ENCODE results near the gene ZNF225. TPM values are rescaled to one million over a fixed set of nuclear protein-coding genes. Genes with fewer than 3 reads are reported as not detected.

Gene ZNF225
- total and polyA plus RNA-seq, 9 of the 15 experiments (the other 6 are each of a cell fraction or from before 2014, with no cell fraction given) = 1.4 to 4.2 (median 2.2) TPM

DNA sequence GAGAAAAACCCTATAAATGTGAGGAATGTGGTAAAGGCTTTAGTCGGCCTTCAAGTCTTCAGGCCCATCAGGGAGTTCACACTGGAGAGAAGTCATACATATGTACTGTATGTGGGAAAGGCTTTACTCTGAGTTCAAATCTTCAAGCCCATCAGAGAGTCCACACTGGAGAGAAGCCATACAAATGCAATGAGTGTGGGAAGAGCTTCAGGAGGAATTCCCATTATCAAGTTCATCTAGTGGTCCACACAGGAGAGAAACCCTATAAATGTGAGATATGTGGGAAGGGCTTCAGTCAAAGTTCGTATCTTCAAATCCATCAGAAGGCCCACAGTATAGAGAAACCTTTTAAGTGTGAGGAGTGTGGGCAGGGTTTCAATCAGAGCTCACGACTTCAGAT, 63.4 kb downstream of the ZNF225 start:
- ChIA-PET CTCF (ENCODE audit: low intra/inter-chr PET ratio) (no interaction called here), POLR2A (interaction anchor here (1.7 kb wide), 1 partner anchor 12 kb away, joined by 7 read pairs; the partner anchor contains the start of gene ZNF226)
- Histone ChIP-seq H3K79me2 (ENCODE audit: control insufficient read depth, insufficient read depth, low read length) (no peaks in the 10 kb centered on the region), H3K9me1 (ENCODE audit: control insufficient read depth, insufficient read depth, low read length) (no peaks in the 10 kb centered on the region), H3K36me3 (ENCODE audit: control insufficient read depth, insufficient read depth, low read length) (peaks cover 40% of the 10 kb centered on the region; the same call in 2 of the 3 replicates), H4K20me1 (replicated peaks; ENCODE audit: control insufficient read depth, insufficient read depth, low read length) (no peaks in the 10 kb centered on the region), H3K27ac (ENCODE audit: extremely low read depth, low read depth, low read length) (no peak overlapping the region), H3K27me3 (ENCODE audit: control insufficient read depth in 2 of 2, insufficient read depth in 2 of 2, low read length in 2 of 2) (no peaks in the 10 kb centered on the region), H2AFZ (ENCODE audit: low read depth, low read length) (no peak overlapping the region), H3K4me1 (replicated peaks in 1 of 2; ENCODE audit: control insufficient read depth in 2 of 2, insufficient read depth in 2 of 2, low read length in 2 of 2) (no peaks in the 10 kb centered on the region), H3K4me3 (no peak overlapping the region), H3K9me3 (replicated peaks; ENCODE audit: control insufficient read depth, insufficient read depth, low read depth, low read length) (peaks cover 18% of the 10 kb centered on the region), H3K9ac (ENCODE audit: insufficient read depth in 1 of 2, low read depth in 2 of 2, low read length in 2 of 2) (no peak overlapping the region), H3K4me2 (ENCODE audit: insufficient read depth, low read length) (no peak overlapping the region)
- in situ Hi-C loops (cut with MboI) = no loop called here
- BruUV-seq (replicated peaks) = no TSS peak
- no peak for FAIRE-seq
- no peak for DNase-seq (ENCODE audit: extremely low read depth in 1 of 4, low spot score in 3 of 4)
- intact Hi-C loops (cut with micrococcal nuclease) = no loop called here
- WGBS (ENCODE audit: insufficient coverage, low coverage, missing lambda C conversion rate) = 26% methylated on average over 3 of the region's 3 CpGs
- no peak for ATAC-seq
- TF ChIP-seq, protein P1, sequence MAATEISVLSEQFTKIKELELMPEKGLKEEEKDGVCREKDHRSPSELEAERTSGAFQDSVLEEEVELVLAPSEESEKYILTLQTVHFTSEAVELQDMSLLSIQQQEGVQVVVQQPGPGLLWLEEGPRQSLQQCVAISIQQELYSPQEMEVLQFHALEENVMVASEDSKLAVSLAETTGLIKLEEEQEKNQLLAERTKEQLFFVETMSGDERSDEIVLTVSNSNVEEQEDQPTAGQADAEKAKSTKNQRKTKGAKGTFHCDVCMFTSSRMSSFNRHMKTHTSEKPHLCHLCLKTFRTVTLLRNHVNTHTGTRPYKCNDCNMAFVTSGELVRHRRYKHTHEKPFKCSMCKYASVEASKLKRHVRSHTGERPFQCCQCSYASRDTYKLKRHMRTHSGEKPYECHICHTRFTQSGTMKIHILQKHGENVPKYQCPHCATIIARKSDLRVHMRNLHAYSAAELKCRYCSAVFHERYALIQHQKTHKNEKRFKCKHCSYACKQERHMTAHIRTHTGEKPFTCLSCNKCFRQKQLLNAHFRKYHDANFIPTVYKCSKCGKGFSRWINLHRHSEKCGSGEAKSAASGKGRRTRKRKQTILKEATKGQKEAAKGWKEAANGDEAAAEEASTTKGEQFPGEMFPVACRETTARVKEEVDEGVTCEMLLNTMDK (IDR thresholded peaks at IDR 0.05; ENCODE audit: borderline replicate concordance, insufficient read depth, low read depth, low read length, poor library complexity, severe bottlenecking) = no peak
- no peak for TF ChIP-seq GABPB1 (CRISPR knock-in tag; IDR thresholded peaks at IDR 0.05)
- no peak for TF ChIP-seq ZEB2 (IDR thresholded peaks at IDR 0.05)
- TF ChIP-seq, protein P2, sequence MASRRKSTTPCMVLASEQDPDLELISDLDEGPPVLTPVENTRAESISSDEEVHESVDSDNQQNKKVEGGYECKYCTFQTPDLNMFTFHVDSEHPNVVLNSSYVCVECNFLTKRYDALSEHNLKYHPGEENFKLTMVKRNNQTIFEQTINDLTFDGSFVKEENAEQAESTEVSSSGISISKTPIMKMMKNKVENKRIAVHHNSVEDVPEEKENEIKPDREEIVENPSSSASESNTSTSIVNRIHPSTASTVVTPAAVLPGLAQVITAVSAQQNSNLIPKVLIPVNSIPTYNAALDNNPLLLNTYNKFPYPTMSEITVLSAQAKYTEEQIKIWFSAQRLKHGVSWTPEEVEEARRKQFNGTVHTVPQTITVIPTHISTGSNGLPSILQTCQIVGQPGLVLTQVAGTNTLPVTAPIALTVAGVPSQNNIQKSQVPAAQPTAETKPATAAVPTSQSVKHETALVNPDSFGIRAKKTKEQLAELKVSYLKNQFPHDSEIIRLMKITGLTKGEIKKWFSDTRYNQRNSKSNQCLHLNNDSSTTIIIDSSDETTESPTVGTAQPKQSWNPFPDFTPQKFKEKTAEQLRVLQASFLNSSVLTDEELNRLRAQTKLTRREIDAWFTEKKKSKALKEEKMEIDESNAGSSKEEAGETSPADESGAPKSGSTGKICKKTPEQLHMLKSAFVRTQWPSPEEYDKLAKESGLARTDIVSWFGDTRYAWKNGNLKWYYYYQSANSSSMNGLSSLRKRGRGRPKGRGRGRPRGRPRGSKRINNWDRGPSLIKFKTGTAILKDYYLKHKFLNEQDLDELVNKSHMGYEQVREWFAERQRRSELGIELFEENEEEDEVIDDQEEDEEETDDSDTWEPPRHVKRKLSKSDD (conservative IDR thresholded peaks at IDR 0.05; ENCODE audit: low read length) = no peak
- TF ChIP-seq, protein P3, sequence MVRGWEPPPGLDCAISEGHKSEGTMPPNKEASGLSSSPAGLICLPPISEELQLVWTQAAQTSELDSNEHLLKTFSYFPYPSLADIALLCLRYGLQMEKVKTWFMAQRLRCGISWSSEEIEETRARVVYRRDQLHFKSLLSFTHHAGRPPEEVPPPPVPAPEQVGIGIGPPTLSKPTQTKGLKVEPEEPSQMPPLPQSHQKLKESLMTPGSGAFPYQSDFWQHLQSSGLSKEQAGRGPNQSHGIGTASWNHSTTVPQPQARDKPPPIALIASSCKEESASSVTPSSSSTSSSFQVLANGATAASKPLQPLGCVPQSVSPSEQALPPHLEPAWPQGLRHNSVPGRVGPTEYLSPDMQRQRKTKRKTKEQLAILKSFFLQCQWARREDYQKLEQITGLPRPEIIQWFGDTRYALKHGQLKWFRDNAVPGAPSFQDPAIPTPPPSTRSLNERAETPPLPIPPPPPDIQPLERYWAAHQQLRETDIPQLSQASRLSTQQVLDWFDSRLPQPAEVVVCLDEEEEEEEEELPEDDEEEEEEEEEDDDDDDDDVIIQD (CRISPR knock-in tag; IDR thresholded peaks at IDR 0.05) = no peak
- no peak for TF ChIP-seq BACH1 (tag; IDR thresholded peaks at IDR 0.05)
- TF ChIP-seq RBM15 (IDR thresholded peaks at IDR 0.05; ENCODE audit: insufficient read depth, low read length) = no peak
- no peak for TF ChIP-seq ZFP1 (CRISPR knock-in tag; IDR thresholded peaks at IDR 0.05)
- TF ChIP-seq ARID2 (IDR thresholded peaks at IDR 0.05) = no peak
- TF ChIP-seq HDAC8 (tag; IDR thresholded peaks at IDR 0.05) = no peak
- peak; percentile 31; the same call in 1 of the 2 replicates for TF ChIP-seq TRIM28 (IDR thresholded peaks at IDR 0.05)
- TF ChIP-seq, protein P4, sequence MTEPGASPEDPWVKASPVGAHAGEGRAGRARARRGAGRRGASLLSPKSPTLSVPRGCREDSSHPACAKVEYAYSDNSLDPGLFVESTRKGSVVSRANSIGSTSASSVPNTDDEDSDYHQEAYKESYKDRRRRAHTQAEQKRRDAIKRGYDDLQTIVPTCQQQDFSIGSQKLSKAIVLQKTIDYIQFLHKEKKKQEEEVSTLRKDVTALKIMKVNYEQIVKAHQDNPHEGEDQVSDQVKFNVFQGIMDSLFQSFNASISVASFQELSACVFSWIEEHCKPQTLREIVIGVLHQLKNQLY (CRISPR knock-in tag; conservative IDR thresholded peaks at IDR 0.05) = no peak

Measured in K562 (cell line).